Measurements from ENCODE around the gene ASCC2.
"Not testable (repeated sequence)": the region's sequence is repeated elsewhere in the genome, so short reads cannot be mapped to it uniquely, and the experiment has no call there.

Gene ASCC2

DNA sequence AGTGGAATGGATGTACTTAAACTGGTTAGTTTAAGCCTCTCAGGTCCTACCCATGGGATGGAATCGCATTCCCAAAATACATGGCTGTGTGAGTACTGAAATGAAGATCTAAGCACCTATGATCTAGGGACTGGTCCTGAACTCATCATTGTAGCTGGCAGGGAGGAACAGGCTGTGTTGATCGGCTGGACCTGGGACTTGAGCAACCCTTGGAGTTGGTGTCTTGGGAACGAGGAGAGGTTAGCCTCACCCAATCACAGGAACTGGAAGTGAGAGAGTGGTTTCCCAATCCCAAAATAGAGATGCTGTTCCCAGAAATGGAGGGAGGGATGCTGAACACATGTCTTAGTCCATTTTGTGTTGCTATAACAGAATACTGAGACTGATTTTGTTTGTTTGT lies 16.4 kb upstream of the ASCC2 start:
- DNase-seq = no peak

GRCh38 chr22:29848111-29848510 lies 10.0 kb upstream of the ASCC2 start:
- no peak for DNase-seq

DNA sequence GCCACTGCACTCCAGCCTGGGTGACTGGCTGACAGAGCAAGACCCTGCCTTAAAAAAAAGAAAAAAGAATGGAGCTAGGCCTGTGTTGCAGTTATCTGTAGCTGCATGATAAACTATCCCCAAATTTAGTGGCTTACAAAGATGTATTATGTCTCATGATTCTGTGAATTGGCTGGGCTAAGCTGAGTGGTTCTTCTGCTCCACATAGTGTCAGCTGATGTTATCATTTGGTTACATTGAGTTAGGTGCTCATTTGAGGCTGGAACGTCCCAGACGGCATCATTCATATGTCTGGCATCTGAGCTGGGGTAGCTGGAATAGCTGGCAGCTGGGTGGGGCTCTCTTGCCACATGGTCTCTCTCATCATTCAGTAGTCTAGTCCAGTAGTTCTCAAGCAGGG lies 8.2 kb upstream of the ASCC2 start:
- no peak for DNase-seq

DNA sequence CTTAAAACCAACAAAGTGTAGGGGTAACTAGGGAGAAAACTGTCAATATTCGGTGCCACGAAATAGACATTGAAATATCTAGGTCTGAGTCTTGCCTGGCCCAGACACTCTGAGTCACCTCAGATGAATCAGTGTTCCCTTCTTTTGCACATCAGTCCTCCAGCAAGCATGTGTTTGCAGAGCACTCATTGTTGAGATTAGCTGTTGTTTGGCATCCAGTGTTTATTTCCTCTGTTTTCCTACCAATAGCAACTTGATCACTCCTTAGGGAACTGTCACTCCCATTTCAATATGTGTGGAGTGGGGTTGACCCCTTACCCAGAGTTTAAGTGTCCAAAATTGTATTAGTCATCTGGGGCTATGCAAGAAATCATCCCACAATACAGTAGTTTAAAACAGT lies 4.7 kb upstream of the ASCC2 start:
- DNase-seq = no peak

DNA sequence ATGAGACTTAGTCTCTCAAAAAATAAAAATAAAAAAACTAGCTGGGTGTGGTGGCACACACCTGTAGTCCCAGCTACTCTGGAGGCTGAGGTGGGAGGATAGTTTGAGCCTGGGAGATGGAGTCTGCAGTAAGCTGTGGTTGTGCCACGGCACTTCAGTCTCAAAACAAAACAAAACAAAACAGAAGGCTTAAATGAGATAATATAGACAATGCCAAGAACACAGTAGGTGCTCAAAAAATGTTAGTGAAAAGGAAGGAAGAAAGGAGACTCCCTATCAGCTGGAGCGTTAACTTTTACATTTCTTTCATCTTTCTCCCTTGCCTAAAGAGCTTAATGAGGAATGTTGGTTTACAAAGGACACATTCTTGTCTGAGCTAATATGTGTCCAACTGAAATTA lies 4.1 kb upstream of the ASCC2 start:
- DNase-seq = no peak

- DNase-seq = no peak
These were observed 2.4 kb upstream of the ASCC2 start for GRCh38 chr22:29840498-29840897.

DNA sequence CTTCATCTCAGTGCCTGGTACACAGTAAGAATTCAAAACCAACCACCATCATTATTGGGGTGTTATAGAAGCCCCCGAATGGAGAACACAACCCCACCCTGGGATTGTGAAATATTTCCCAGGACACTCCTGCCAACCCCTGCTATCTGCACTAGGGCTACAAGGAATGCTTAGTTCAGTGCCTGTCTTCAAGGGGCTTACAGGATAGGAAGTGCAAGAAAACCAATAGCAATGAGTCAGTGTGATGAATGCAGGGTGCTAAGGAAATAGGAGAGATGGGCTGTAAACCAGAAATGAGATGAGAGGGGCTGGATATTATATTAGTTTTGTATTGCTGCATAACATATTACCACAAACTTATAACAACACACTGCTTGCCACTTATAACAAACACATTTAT lies 965 bp upstream of the ASCC2 start:
- DNase-seq = no peak

DNA sequence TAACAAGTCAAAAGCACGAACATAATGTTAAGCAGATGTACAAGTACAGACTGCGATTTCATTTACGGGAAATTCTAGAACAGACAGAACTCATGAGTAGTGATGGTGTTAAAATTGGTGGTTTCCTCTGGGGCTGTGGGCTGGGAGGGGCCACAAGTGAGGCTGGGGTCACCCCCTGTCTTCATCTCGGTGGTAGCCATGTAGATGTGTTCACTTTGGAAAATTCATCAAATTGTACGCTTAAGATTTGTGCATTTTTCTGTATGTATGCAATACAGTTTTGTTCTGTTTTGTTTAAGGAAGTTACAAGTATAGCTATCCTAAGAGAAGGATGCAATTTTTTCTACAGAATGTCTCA lies 504 bp upstream of the ASCC2 start:
- DNase-seq = no peak

GRCh38 chr22:29836791-29837370 lies 1.2 kb downstream of the ASCC2 start:
- not testable (repeated sequence) for DNase-seq

GRCh38 chr22:29834046-29834445 lies 4.0 kb downstream of the ASCC2 start:
- DNase-seq = no peak

GRCh38 chr22:29833392-29833965 lies 4.6 kb downstream of the ASCC2 start:
- DNase-seq = no peak

DNA sequence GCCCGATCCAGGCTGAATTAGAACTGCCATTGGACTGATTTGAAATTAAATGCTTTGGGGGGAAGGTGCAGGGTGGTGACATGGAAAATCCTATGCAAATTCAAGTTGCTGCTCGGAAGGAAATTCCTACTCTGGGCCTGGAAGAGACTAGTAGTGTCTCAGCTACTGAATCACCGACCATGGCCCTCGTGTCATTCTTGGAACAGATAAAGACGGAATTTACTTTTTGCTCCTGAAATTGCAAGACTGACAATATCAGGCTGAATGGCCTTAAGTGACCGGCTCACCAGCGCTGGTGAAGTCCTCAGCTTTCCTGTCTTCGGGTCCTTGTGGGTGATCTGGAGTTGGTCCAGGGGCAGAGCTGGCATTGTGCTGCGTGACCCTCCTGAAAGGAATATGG lies 6.1 kb downstream of the ASCC2 start:
- DNase-seq = no peak

- no peak for DNase-seq
These were observed 6.7 kb downstream of the ASCC2 start for GRCh38 chr22:29831186-29831921.

DNA sequence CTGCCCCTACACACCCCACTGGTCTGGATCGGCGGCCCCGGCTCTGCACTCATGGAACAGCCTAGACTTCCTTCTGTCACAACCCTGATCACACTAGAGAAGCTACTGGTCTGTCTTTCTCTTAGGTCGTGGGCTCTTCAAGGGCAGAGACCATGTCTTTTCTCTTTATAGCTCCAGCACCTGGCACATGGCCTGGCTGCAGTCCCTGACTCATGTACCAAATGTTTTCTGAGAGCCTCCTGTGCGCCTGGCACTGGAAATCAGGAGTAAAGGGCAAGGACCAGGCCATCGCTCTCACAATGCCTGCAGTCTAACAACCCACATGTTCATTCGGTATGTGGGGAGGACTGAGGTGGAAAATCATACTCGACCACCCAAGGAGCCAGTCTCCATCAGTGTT lies 7.5 kb downstream of the ASCC2 start:
- DNase-seq = no peak

GRCh38 chr22:29827726-29828125 lies 10.3 kb downstream of the ASCC2 start:
- not testable (repeated sequence) for DNase-seq

GRCh38 chr22:29827091-29827490 lies 11.0 kb downstream of the ASCC2 start:
- no peak for DNase-seq

DNA sequence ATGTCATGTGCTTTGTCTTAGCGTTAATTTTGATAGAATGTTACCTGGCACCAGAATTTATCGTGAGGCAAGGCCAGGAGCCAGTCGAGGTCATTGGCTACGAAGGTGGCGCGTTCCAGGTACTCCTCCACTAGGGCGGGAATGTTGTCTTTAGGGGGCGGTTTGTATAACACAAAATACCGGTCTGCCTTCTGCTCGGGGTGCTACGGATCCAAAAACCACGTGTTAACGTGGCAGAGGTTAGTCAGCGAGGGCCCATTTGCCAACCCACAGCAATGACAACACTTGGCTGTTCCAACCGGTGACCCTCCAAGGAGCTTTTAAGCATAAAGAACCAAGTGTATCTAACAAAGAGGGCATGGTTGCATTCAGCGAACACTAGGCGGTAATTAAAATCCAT lies 12.5 kb downstream of the ASCC2 start:
- DNase-seq = no peak

DNA sequence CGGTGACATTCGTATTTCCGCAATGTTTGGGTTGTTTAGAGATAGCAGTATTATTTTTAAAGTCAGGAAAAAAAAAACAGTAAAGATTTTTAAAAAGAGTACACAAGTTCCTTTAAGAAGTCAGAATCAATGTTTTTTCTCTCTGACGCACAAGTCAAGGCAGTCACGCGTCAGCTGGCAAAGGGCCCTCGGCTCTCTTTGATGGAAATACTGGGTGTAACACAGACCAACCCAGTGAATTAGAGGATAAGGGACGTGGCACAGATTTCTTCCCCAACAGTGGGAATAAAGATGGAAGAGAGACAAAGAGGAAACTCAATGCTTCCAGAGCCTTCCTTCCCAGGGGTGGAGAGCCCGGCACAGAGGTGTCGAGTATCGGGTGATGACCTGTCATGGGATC lies 13.4 kb downstream of the ASCC2 start:
- DNase-seq = no peak

- peak; percentile 98 for DNase-seq
These were observed 16.6 kb downstream of the ASCC2 start for GRCh38 chr22:29821291-29822016.

- DNase-seq = no peak
These were observed 17.1 kb downstream of the ASCC2 start for GRCh38 chr22:29820961-29821290.

- DNase-seq = no peak
These were observed 18.6 kb downstream of the ASCC2 start for GRCh38 chr22:29819501-29819900.

DNA sequence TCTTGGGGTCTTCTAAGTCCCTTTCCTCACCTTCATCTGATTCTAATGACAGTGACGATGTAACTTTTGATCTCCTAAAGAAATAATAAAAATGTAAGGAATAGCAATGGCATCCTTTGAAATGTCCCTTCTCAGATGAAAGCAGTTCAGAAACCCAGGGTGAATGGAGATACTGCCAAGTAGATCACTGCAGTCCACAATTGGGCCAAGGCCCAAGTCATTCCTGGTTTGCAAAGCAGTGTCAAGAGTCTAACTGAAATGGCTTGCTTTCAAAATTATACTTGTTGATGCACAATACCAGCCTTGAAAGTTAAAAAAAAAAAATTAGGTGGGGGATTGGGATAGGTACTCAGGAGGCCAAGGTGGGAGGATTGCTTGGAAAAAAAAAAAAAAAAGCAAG lies 20.4 kb downstream of the ASCC2 start:
- DNase-seq = no peak

- DNase-seq = no peak
These were observed 21.1 kb downstream of the ASCC2 start for GRCh38 chr22:29816980-29817379.

GRCh38 chr22:29816539-29816938 lies 21.5 kb downstream of the ASCC2 start:
- no peak for DNase-seq
